ENCODE results near the gene DDI1.
"Not testable (repeated sequence)": the region's sequence is repeated elsewhere in the genome, so short reads cannot be mapped to it uniquely, and the experiment has no call there.

Gene DDI1

DNA sequence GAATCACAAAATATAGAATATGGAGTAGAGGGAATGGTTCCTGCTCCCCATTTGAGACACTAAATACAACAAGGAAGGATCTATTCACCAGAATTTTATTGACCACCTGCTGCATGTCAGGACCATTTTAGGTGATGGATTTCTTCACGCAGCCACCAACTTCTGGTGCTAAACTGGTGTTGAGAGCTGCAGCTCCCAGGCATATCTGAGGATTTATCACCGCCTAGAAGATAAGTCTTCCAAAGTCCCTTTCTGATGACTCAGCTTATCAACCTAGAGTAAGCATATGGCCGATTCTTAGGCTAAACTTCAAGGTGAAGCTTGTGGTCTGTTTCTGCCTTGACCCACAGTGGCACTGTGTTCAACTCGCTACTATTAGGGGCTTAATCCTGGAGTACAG is 6.7 kb downstream of the DDI1 start:
- no peak for DNase-seq

DNA sequence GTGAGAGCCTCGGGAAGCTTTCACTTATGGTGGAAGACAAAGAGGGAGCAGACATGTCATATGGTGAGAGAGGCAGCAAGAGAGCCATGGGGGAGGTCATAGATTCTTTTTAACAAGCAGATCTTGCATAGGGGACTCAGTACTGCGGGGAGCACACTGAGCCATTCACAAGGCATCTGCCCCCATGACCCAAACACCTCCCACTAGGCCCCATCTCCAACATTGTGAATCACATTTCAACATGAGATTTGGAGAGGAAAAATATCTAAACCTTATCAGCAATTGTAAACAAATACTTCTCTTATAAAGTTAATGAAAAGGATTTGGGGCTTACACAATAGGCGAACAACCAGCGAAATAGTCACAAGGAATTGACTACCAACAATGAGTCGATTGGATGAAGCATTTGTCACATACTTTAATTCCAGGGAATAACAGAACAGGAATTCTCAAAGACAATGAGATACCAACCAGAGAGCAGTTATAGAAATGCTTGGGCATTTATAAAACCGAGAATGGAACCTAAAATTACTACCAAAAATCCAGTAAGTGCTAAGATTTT is 7.3 kb downstream of the DDI1 start:
- DNase-seq: no peak

DNA sequence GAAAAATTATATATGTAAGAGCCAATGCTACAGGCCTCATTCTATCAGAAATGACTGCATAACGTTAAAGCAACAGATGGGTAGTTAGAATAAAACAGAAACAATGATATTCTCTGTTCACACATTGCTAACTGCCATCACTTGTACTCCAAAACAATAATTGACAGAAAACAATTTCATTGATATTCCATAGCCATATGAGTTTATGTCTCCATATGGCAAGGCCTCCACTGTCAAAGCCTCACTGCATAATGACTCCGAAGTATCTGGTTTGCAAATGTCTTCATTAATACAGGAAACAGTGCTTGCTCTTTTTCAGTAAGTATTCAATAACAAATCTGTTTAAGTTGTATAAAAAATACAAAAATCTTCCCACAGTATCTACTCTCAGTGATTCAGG is 9.9 kb downstream of the DDI1 start:
- DNase-seq: no peak

DNA sequence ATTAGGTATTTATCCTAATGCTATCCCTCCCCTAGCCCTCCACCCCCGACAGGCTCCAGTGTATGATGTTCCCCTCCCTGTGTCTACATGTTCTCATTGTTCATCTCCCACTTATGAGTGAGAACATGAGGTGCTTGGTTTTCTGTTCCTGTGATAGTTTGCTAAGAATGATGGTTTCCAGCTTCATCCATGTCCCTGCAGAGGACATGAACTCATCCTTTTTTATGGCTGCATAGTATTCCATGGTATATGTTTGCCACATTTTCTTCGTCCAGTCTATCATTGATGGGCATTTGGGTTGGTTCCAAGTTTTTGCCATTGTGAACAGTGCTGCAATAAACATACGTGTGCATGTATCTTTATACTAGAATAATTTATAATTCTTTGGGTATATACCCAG is 10.4 kb downstream of the DDI1 start:
- DNase-seq: not testable (repeated sequence)

DNA sequence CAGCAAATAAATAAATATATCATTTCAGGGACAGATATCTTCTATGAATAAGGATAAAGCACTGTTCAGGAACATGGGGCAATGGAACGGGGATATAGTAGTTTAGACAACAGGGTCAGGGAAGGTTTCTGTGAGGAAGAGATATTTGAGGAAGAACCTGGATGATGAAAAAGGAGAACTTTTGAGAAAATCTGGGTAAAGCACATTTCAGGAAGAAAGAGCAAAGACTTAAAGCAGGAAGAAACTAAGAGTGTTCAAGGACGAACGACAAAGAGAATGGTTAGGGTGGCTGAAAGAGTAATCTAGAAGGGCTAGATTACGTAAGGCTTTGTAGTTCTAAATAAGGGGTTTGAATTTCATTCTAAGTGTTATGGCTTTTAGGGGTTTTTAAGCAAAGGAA is 12.7 kb downstream of the DDI1 start:
- DNase-seq: no peak

DNA sequence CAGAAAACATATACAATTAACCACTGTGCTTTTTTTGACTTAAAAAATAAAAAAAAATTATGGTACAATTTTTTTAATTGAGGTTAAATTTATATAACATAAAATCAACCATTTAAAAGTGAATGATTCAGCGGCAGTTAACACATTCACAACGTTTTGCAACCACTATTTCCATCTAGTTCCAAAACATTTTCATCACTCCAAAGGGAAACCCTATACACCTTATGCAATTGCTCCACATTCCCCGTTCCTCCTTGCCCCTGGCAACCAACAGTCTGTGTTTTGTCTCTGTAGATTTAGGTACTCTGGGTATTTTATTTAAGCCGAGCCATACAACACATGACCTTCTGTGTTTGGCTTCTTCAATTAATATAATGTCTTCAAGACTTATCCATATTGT is 15.3 kb downstream of the DDI1 start:
- no peak for DNase-seq

DNA sequence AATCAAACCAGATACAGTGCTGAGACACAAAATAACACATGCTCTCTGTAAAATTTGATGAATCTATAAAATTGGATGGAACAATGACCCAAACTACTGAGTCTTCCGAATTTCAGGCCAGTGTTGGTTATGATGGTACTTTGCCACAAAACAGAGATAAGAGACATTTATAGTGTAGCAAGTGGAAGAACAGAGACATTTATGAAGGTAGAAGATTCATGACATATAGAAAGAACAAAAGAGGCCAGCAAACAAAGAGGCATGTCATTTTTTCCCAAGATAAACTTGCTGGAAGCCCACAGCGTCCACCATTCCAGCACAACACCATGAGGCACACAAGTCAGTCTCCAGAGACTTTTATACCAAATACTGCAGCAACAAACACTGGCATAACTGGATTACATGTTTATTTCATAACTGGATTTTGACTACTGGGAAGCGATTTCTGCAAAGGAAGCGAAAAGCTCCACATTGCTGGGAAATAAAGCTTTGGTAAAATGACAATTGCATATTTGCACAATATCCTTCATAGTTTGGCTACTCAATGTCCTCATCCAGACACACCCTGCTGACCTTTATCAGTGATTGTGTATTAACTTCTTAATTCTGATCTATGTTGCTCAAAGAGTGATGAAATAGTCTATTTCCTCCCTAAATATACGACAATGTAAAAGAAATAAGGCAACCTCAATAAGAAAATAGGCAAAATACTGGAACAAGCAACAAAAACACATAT is 17.5 kb downstream of the DDI1 start:
- no peak for DNase-seq

DNA sequence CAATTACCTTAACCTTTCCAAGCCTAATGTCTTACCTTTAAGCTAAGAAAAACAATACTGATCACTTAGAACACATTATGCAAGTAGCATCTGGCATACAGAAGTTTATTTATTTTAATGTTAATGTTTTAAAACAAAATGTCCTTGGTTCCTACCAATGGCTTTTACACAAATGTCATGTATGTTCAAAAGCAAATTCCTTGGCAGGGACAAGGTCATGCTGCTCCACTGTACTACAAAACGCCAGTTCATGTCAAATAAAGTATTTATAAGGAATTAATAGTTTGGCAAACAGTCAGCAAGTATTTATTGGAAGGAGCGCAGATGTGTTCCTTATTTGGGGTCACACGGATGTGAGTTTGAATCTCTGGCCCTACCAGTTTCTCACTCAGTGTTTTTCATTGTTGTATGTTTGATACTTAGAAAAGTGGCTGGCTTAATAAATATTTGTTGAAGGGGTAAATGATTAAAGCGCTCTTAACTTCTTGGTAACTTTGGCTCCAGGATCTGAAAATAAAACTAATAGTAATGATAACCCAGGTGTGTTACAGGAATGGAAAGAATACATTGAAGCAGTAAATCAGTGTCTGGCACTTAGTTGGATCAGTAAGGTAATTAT is 18.6 kb downstream of the DDI1 start:
- no peak for DNase-seq

DNA sequence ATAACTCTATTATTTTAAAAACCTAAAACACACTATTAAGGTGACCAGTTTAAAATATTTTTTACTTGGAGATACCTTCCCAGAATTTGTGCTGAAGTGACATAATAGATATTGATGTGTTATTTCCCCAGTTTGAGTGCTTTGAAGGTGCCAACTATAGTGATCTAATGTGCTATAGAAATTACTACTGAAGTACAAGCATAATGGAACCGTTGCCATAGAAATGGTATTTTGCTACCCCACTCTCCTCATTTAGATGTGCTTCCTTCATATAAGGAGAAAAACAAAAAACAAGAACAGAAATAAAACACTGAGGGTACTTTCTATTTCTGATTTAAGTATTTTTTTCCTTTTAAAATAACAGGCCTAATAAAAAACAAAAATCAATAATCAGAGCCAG is 19.2 kb downstream of the DDI1 start:
- DNase-seq: no peak

DNA sequence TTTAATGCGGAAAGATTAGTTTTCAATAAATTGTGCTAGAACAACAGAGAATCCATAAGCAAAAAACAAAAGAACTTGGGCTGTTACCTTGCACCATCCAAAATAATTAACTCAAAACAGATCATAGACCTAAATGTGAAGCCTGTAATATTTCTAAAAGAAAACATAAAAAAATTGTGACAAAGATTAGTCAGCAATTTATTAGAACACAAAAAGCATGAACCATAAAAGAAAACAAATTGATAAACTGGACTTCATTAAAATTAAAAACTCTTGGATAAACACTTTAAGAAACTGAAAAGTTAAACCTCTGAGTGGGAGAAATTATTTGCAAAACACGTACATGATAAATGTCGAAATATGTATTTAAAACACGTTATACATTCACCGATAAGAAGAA is 21.5 kb downstream of the DDI1 start:
- no peak for DNase-seq

DNA sequence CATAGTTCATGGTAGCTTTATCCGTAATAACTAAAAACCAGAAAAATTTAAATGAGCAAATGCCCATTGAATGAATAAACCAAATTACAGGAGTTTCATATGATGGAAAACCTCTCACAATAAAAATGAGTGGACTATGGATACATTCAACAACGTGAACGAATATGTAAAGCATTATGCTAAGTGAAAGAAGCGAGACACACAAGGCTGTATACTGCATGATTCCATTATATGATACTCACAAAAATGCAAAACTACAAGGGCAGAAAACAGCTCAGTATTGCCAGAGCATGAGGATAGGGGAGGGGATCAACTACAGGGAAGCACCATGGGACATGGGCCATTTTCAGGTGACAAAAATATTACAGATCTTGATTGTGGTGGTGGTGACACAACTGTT is 22.2 kb downstream of the DDI1 start:
- no peak for DNase-seq

DNA sequence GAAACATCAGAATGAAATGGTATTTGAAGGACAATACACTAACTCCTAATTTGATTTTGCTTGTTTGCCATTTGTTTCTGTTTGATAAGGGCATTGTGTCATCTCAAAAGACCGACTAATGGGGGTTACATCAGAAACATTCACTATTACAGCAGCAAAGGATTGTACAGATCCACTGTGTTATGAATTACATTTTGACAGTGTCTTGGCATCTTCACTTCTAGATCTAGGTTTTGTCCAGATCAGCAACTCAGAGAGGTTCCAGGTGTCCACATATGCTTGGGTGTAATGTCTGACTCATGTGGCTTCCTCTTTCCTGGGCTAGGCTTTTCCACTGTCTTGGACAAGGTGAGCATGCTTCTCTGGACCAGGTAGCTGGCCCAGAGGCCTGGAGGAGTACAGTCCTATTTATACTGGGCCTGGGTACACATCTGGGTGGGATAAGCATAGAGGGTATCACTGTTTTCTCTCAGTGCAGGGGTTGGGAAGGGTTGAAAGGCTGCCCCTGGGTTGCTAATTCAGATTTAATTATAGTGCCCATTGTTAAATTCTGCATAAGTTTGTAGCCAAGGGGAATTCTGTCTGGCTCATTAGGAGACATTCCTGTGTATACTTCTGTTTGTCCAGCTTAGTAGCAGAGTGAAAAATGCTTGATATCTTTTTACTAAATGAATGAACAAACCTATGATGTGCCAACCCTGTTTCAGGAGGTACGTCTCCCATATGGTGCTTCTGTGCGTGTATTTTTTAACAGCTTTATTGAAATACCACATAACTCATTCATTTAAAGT is 23.8 kb downstream of the DDI1 start:
- DNase-seq: peak; percentile 11

DNA sequence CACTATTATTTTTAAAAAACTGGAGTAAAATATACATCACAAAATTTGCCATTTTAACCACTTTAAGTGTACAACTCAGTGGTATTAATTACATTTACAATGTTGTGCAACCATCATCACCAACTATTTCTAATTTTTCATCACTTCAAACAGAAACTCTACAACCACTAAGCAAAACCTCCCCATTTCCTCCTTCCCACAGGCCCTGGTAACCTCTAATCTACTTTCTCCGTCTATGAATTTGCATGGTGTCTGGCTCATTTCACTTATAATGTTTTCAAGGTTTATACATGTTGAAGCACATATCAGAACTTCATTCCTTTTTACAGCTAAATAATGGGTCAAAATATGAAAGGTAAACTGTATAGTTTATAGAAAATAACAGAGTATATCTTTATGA is 24.4 kb downstream of the DDI1 start:
- no peak for DNase-seq

DNA sequence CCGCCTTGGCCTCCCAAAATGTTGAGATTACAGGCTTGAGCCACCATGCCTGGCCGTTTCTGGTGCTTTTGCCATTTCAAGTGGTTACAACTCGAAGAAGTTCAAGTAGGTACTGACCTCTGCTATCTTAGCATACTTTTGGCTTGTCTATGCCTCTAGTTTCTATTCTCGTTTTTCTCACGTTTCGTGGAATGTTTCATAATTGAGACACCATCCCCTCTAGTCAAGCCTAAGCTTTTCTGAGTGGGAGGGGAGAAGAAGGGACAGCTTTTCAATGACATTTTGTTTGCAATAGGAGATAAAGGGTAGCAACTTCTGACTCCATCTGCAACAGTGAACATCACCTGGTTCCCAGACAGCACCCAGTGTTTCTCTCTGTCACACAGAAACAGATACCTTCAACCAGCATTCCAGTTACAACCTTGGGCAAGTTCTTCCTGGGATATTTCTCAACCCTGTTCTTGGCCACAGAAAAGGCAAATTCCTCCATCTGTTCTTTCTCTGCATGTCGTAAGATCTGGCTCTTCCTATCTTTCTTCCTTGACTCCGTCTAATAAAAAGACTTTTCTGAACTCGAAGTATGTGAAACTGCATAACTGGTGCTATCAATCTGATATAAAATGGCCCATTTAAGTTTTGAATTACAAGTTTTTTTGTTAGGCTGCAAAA is 25.5 kb downstream of the DDI1 start:
- no peak for DNase-seq

DNA sequence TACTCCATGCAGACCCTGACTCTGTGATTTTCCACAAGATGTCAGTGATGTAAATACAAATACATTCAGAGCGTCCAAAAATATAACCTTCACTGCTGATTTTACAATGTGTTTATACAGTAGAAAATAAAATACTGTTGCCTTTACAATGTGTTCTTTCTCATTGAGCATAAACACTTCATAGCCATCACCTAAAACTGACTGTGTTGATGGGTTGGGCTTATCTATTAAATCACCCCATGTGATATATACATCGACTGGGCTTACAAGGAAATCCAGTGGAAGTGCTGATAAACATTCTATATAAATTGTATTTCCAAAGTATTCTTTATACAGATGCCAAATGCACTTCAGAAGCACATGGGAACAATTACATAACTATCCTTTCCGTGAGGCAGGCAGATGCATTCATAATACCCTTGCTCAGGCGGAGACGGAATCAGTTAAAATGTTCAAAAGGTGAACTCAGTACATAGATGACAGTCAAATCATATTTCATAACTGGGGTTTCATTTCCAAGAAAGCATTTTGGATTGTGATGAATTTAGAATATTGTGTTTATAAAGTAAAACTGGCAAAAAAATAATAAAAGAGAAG is 27.7 kb downstream of the DDI1 start:
- DNase-seq: no peak

DNA sequence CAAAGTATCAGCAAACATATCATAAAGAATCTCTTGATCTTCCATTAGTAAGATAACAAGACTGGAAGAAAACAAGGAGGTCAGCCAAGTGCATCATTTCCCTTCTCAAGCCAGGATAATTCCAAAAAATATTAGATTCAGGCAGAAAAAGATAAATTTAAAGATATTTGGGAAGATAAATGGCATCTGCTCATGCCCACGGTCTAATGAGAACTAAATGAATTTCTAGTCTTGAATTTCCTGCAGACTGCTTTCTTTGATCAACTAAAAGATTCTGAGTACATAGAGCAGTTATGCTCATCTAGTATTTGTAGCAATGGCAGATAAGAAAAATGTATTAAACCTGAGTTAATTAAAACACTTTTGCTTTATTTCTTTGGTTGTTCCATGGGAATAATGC is 31.1 kb downstream of the DDI1 start:
- DNase-seq: no peak

DNA sequence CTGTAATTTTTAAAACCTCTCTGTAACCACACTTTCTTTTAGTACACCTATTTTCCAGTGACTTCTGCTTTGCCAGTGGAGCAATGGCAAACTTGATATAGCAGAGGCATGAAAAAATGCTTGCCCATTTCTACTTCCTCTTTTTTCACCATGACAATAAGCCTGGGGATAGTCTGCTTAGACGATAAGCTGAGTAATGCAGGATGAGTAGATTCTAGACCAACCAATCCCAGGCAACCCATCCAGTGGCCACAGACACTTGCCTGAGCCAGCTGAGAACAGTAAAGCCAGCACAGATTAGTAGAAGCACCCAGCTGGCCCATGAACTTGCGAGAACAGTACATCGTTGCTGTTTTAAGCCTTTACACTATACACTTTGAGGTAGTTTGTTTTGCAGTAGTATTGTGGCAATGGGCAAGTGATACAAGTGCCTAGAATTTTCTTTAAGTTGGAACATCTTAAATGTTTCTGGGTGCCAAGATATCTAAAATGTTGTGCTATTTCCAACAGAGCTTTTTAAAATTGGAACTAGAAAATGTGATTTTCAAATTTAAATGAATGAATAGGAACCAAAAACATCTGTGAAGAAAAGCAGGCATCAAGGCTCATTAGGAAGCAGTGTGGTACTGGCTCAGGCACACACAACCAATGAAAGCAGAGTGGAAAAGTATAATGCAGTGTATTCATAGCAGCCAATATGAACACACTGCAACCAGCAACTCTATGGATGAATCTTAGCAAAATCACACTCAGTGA is 37.7 kb downstream of the DDI1 start:
- DNase-seq: peak; percentile 81

DNA sequence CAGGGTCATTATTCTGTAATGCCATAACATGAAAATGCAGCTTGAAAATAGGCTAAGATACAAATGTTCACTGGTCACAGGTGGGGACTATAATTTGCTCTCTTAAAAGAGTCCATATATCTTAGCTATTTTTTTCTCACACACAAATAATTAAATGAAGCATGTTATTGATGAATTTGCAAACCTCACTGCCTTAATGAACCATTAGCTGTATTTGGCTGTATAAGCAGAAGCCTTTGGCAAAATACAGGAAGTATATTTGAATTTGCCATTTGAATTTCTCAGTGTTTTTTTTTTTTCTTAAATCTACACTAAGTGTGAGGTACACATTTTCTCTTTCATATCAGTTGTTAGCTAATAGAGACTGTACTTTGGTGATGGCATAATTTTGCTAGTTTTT is 38.7 kb downstream of the DDI1 start:
- DNase-seq: no peak

DNA sequence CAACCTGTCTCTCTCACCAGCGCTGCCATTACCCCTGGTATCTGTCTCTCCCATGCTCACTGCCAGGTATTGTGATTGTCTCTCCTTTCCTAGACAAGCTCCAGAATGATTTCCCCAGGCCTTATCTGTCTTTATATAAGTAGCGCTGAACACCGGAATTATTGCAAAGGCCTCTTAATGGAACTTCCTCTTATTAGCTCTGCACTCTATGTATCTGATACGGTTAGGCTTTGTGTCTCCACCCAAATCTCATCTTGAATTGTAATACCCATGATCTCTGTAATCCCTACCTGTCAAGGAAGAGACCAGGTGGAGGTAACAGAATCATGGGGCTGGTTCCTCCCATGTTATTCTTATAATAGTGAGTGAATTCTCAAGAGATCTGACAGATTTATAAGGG is 39.3 kb downstream of the DDI1 start:
- no peak for DNase-seq

DNA sequence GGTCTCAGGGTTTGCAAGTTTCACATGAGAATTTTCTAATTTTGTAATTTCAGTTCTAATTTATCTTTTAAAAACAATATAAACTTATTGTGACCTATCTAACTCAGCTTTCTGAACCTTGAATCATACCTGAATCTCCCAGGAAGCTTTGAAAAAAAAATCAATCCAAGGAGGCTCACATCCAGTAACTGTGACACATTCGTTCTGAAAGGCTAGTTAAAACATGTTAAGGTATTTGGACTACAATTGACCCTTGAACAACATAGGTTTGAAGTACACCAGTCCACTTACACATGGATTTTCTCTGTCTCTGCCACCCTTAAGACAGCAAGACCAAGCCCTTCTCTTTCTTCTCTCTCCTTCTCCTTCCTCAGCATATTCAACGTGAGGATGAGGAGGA is 40.0 kb downstream of the DDI1 start:
- no peak for DNase-seq

DNA sequence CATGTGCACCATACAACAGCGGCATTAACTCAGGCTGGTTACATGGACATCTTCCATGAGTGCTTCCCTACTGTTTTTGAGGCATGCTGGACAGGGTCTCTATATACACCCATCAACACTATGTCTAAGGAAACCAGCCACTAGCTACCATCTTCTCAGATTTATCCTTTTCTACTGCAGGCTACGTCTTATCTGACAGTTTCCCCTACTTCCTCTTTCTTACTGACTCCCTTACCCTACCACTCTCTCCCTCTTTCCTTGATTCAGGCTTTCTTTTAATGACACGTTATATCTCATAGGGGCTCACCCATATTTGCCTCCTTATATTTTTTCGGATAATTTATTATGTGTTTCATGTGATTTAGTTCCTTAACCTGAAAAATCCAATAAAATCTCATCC is 41.8 kb downstream of the DDI1 start:
- peak; percentile 46 for DNase-seq

DNA sequence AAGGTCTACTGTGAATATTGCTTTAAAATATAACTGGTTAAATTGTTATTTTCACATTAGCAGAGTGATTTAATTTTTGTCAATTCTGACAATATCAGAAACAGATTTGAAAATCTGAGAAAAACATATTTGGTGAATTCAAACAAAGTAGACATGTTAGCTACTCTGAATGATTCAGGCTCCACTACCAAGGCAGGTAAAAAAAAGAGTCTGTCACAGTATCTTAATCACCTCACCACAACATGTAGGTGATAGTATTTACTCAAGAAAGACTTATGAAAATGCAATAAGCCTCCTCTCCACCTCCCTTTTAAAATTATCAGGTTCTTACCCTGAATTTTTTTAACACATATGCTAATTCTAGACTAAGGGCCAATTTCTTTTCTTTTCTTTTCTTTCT is 42.6 kb downstream of the DDI1 start:
- no peak for DNase-seq

All from OCI-M1 (cell line).